Activated B cell treated with CpG ODN at 0.5 μM for 24 hours (primary cell): Measurements from ENCODE around the gene RPL28. TPM values are rescaled to one million over a fixed set of nuclear protein-coding genes. Genes with fewer than 3 reads are reported as not detected.
"Not testable (repeated sequence)": the region's sequence is repeated elsewhere in the genome, so short reads cannot be mapped to it uniquely, and the experiment has no call there.

Source experiments
- ATAC-seq: fragments of 200-7000 bp; cut with Tn5 transposase; one replicate; pipeline ENCODE4 v1.10.0; 2021; ENCODE audit warnings: low read depth, mild to moderate bottlenecking, moderate library complexity
- CTCF ChIA-PET: fragments of 350-600 bp; sonication (Branson Sonifier 250); formaldehyde crosslinking; loops from one replicate; lab custom pipeline; 2021; ENCODE audit warnings: antibody characterized with exemption; lab: Charles Lee
- POLR2A ChIA-PET: fragments of 350-600 bp; sonication (Branson Sonifier 250); formaldehyde crosslinking; loops from one replicate; lab custom pipeline; 2021; ENCODE audit warnings: antibody characterized with exemption; lab: Charles Lee
- DNase-seq: peaks from one replicate; pipeline ENCODE4 v3.0.0; 2022
- H3K27ac Mint-ChIP-seq: one replicate; pipeline ENCODE4 v1.8.0; 2020; ENCODE audit warnings: mixed read lengths
- H3K27me3 Mint-ChIP-seq: one replicate; pipeline ENCODE4 v1.8.0; 2021; ENCODE audit warnings: mixed read lengths
- H3K36me3 Mint-ChIP-seq: one replicate; pipeline ENCODE4 v1.8.0; 2021; ENCODE audit warnings: low read depth, mixed read lengths
- H3K4me1 Mint-ChIP-seq: one replicate; pipeline ENCODE4 v1.8.0; 2021; ENCODE audit warnings: mixed read lengths
- H3K4me3 Mint-ChIP-seq: one replicate; pipeline ENCODE4 v1.8.0; 2020; ENCODE audit warnings: mild to moderate bottlenecking, mixed read lengths
- H3K9me3 Mint-ChIP-seq: one replicate; pipeline ENCODE4 v1.8.0; 2020; ENCODE audit warnings: mixed read lengths
- intact Hi-C: fragments of 100-400 bp; cut with micrococcal nuclease; formaldehyde crosslinking; loops from one replicate; pipeline ENCODE4 v1.15.1; 2024
- total RNA-seq: library from RNA; stranded (reverse); gene quantifications from 2 replicates; pipeline ENCODE4 v1.2.3, GENCODE V29; 2022
- TF ChIP-seq, protein P1 (sequence below): fragments of 200-600 bp; IDR thresholded peaks from one replicate; pipeline ENCODE4 v1.8.0; 2022; ENCODE audit warnings: antibody characterized with exemption, mild to moderate bottlenecking

The RPL28 gene
- total RNA-seq, 1 donor from 2014 or later, result 3,790 TPM

DNA sequence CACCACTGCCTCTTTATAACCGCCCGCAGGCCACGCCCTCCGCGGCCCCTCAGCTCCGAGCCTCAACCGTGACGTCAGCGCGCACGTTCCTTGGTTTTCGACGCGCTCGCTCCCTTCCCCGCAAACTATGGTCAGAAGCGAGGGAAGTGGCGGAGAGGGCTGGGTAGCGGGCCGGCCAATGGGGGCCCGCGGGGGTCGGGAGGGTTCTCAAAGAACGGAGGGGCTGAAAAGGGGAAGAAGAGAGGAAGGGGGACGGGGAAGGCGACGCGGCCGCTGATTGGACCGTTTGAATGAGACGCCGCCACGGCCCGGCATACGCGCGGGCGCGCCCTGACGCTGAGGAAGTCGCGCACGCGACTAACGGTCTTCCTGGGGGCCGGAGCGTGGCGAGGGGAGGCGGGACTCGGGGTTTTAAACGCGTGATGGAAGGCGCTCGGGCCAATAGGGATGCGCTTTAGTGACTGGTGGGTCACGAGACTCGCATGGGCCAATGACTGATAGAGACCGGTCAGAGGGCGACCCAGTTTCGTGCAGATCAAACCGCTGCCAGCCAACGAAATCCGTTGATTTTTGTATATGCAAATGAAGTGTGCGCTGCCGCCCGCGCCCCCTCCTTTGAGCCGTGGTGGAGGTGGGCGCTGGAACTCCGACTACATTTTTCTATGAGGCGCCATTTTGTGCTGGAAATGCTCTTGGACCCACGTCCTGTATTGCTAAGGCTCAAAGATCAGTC is 22.2 kb downstream of the RPL28 start:
- intact Hi-C loops, result loop anchor here (1.0 to 5.0 kb wide), 9 partner anchors 23 to 1291 kb away; partner anchors contain the start of genes ISOC2, KMT5C, PPP1R12C and PPP6R1
- TF ChIP-seq, protein P1, sequence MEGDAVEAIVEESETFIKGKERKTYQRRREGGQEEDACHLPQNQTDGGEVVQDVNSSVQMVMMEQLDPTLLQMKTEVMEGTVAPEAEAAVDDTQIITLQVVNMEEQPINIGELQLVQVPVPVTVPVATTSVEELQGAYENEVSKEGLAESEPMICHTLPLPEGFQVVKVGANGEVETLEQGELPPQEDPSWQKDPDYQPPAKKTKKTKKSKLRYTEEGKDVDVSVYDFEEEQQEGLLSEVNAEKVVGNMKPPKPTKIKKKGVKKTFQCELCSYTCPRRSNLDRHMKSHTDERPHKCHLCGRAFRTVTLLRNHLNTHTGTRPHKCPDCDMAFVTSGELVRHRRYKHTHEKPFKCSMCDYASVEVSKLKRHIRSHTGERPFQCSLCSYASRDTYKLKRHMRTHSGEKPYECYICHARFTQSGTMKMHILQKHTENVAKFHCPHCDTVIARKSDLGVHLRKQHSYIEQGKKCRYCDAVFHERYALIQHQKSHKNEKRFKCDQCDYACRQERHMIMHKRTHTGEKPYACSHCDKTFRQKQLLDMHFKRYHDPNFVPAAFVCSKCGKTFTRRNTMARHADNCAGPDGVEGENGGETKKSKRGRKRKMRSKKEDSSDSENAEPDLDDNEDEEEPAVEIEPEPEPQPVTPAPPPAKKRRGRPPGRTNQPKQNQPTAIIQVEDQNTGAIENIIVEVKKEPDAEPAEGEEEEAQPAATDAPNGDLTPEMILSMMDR, result no peak
- peak; percentile 88 for ATAC-seq
- ChIA-PET CTCF (interaction anchor here (1.1 to 1.9 kb wide), 2 partner anchors 24 to 267 kb away, joined by 3 to 4 read pairs; partner anchors contain the start of gene TMEM238), POLR2A (interaction anchor here (0.6 to 11.4 kb wide), 45 partner anchors 11 to 1036 kb away, joined by 3 to 215 read pairs (median 5); partner anchors contain the start of genes CCDC106, FIZ1, HSPBP1 and ISOC2)
- H3K27me3 Mint-ChIP-seq, result no peaks in the 10 kb centered on the region
- peak; percentile 95 for DNase-seq
- peak overlapping the region; percentile 98 for H3K27ac Mint-ChIP-seq
- peaks cover 24% of the 10 kb centered on the region for H3K4me1 Mint-ChIP-seq
- H3K4me3 Mint-ChIP-seq, result peak overlapping the region; percentile 91
- peaks cover 32% of the 10 kb centered on the region for H3K36me3 Mint-ChIP-seq
- peaks cover 5% of the 10 kb centered on the region for H3K9me3 Mint-ChIP-seq

DNA sequence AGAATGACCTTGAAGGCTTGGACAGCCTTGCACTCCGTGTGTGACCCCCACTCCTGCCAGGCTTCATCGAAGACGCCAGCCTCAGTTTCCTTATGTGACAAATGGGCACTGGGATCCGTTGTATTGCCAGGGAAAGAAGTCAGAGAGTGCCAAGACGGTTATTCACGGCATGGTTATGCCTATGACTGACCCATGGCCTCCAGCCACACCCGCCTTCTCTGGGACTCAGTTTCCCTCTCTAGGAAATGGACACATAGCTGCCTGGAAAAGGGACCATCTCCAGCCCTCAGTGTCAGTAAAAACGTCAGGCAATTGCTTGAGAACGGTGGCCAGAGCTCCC is 22.8 kb downstream of the RPL28 start:
- Mint-ChIP-seq H3K4me1 (peaks cover 24% of the 10 kb centered on the region), H3K9me3 (peaks cover 5% of the 10 kb centered on the region), H3K4me3 (peak overlapping the region; percentile 91), H3K36me3 (peaks cover 28% of the 10 kb centered on the region), H3K27ac (peak overlapping the region; percentile 98), H3K27me3 (no peaks in the 10 kb centered on the region)
- no peak for DNase-seq
- intact Hi-C loops, result loop anchor here (1.0 to 5.0 kb wide), 8 partner anchors 23 to 1291 kb away; partner anchors contain the start of genes ISOC2, KMT5C, PPP1R12C and PPP6R1
- ChIA-PET POLR2A (interaction anchor here (0.7 to 2.0 kb wide), 7 partner anchors 9 to 239 kb away, joined by 3 to 7 read pairs (median 3); partner anchors contain the start of genes CCDC106, PPP6R1 and RPL28), CTCF (interaction anchor here (1.9 kb wide), 1 partner anchor 267 kb away, joined by 4 read pairs; no protein-coding TSS in a partner anchor)
- ATAC-seq, result no peak
- TF ChIP-seq, protein P1, result no peak

DNA sequence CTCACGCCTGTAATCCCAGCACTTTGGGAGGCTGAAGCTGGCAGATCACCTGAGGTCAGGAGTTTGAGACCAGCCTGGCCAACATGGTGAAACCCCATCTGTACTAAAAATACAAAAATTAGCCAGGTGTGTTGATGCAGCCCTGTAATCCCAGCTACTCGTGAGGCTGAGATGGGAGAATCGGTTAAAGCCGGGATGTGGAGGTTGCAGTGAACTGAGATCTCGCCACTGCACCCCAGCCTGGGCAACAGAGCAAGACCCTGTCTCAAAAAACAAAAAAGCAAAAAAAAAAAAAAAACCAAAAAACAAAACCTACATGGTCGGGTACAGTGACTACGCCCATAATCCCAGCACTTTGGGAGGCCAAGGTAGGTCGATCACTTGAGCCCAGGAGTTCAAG is 23.4 kb downstream of the RPL28 start:
- Mint-ChIP-seq H3K4me3 (peak overlapping the region; percentile 35), H3K4me1 (peaks cover 24% of the 10 kb centered on the region), H3K36me3 (peaks cover 22% of the 10 kb centered on the region), H3K27ac (peak overlapping the region; percentile 98)
- H3K27me3 Mint-ChIP-seq, DNase-seq, ATAC-seq, H3K9me3 Mint-ChIP-seq: not testable (repeated sequence)
- ChIA-PET POLR2A (interaction anchor here (0.6 to 1.4 kb wide), 8 partner anchors 9 to 394 kb away, joined by 3 to 7 read pairs (median 3); partner anchors contain the start of genes PPP6R1, RPL28 and ZNF628), CTCF (interaction anchor here (1.3 kb wide), 1 partner anchor 268 kb away, joined by 3 read pairs; no protein-coding TSS in a partner anchor)
- intact Hi-C loops, result loop anchor here (5.0 kb wide), 2 partner anchors 198 to 1292 kb away; partner anchors contain the start of genes PRPF31, TFPT and ZNF865

DNA sequence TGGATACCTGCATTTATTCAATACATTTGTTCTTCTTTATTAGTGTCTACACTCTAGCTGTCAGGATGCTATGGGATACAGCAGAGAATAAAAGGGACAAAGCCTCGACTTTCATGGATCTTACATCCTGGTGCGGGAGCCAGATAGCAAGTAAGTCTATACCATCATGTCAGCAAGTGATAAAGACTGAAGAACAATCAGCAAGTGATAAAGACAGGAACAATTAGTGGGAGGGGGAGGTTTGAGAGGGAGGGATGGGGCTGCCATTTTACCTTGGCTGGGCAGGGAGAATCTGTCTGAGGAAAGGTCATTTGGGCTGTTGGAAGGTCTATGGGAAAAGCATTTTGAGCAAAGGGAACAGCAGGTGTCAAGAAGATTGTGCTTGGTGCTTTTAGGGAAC is 24.4 kb downstream of the RPL28 start:
- intact Hi-C loops, result no loop called here
- TF ChIP-seq, protein P1, result no peak
- POLR2A ChIA-PET, result interaction anchor here (1.4 kb wide), 1 partner anchor 66 kb away, joined by 4 read pairs; the partner anchor contains the start of gene ZNF628
- Mint-ChIP-seq H3K27me3 (peaks cover 4% of the 10 kb centered on the region), H3K36me3 (peaks cover 21% of the 10 kb centered on the region), H3K27ac (no peak overlapping the region), H3K9me3 (peaks cover 5% of the 10 kb centered on the region), H3K4me3 (no peak overlapping the region), H3K4me1 (peaks cover 24% of the 10 kb centered on the region)
- DNase-seq (no peak), ATAC-seq (no peak)
- CTCF ChIA-PET, result interaction anchor here (1.3 kb wide), 1 partner anchor 269 kb away, joined by 3 read pairs; no protein-coding TSS in a partner anchor

DNA sequence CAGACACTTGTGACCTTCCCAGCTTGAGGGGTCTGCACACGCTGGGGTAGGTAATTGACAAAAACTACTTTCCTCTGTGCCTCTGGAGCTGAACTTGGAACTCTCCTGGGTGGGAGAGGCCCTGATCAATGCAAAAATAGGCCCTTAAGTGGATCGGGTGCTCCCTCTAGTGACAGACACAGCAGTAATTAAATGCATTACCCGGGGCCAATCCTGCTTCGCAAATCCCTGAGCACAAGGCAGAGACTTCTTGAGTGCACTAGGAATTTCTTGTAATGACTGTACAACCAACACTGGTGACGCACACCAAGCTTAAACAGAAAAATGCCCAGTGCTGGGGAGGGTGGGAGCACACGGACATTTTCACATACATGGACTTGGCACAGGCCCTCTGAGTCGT is 32.5 kb downstream of the RPL28 start:
- DNase-seq (no peak), ATAC-seq (peak; percentile 62)
- Mint-ChIP-seq H3K9me3 (no peaks in the 10 kb centered on the region), H3K4me3 (no peak overlapping the region), H3K27me3 (peaks cover 23% of the 10 kb centered on the region), H3K36me3 (no peaks in the 10 kb centered on the region), H3K4me1 (peaks cover 3% of the 10 kb centered on the region), H3K27ac (no peak overlapping the region)
- TF ChIP-seq, protein P1, result no peak
- CTCF ChIA-PET, result interaction anchor here (0.9 to 3.7 kb wide), 3 partner anchors 34 to 278 kb away, joined by 3 to 37 read pairs (median 4); partner anchors contain the start of gene TMEM238
- POLR2A ChIA-PET, result interaction anchor here (0.6 to 0.9 kb wide), 2 partner anchors 9 to 136 kb away, joined by 3 to 4 read pairs; no protein-coding TSS in a partner anchor
- intact Hi-C loops, result loop anchor here (1.0 to 5.0 kb wide), 4 partner anchors 126 to 331 kb away; no protein-coding TSS in a partner anchor
